Thymus (tissue), 14 donors: ENCODE measurements around the gene DHX32. TPM values are rescaled to one million over a fixed set of nuclear protein-coding genes. Genes with fewer than 3 reads are reported as not detected.
"Not testable (repeated sequence)": the region's sequence is repeated elsewhere in the genome, so short reads cannot be mapped to it uniquely, and the experiment has no call there.

Source experiments
- DNase-seq, 9 donors: peaks; one replicate each; pipeline ENCODE4 v3.0.0-alpha.2; 2013; ENCODE audit warnings: low spot score in 9 of 9, low read depth in 6 of 9, missing footprints in 1 of 9
- H3K27ac ChIP-seq, 2 donors: one replicate each; pipeline ENCODE4 v1.5.1; 2013; ENCODE audit warnings: control low read depth in 1 of 2, low read depth in 1 of 2, low read length in 1 of 2, mild to moderate bottlenecking in 1 of 2, moderate library complexity in 1 of 2
- H3K27me3 ChIP-seq, 2 donors: one replicate each; pipeline ENCODE4 v1.5.1; 2013; ENCODE audit warnings: low read length in 1 of 2; ENCODE audit not compliant: control insufficient read depth in 2 of 2, insufficient read depth in 1 of 2
- H3K36me3 ChIP-seq, 2 donors: one replicate each; pipeline ENCODE4 v1.5.1; 2013; ENCODE audit warnings: low read length in 1 of 2, mild to moderate bottlenecking in 1 of 2, moderate library complexity in 1 of 2; ENCODE audit not compliant: control insufficient read depth in 2 of 2, insufficient read depth in 2 of 2
- H3K4me1 ChIP-seq, 2 donors: one replicate each; pipeline ENCODE4 v1.5.1; 2013; ENCODE audit warnings: low read length in 2 of 2; ENCODE audit not compliant: control insufficient read depth in 2 of 2, insufficient read depth in 2 of 2
- H3K4me3 ChIP-seq, 2 donors: one replicate each; pipeline ENCODE4 v1.5.1; 2013; ENCODE audit warnings: low read length in 2 of 2, control low read depth in 1 of 2, mild to moderate bottlenecking in 1 of 2
- H3K9me3 ChIP-seq, 2 donors: one replicate each; pipeline ENCODE4 v1.5.1; 2013; ENCODE audit warnings: low read length in 1 of 2, mild to moderate bottlenecking in 1 of 2; ENCODE audit not compliant: control insufficient read depth in 2 of 2, insufficient read depth in 1 of 2
- WGBS: extraction: QIAGEN DNeasy Blood & Tissue Kit; methylation state at CpG from one replicate; pipeline ENCODE4 v1.1.7; 2013; 5-methylcytosine and 5-hydroxymethylcytosine counted together
- long read RNA-seq, 10 donors: transcript quantifications; one replicate each; lab custom pipeline, GENCODE V29; 2026
- polyA plus RNA-seq: library from polyadenylated mRNA; stranded (reverse); fragments of 200-250 nt; gene quantifications from one replicate; pipeline ENCODE4 v1.2.3, GENCODE V29; 2013
- total RNA-seq: library from RNA; stranded (reverse); fragments of 120-200 nt; gene quantifications from one replicate; pipeline ENCODE4 v1.2.4, GENCODE V29; 2013
- donor health status: healthy.

Gene DHX32, protein sequence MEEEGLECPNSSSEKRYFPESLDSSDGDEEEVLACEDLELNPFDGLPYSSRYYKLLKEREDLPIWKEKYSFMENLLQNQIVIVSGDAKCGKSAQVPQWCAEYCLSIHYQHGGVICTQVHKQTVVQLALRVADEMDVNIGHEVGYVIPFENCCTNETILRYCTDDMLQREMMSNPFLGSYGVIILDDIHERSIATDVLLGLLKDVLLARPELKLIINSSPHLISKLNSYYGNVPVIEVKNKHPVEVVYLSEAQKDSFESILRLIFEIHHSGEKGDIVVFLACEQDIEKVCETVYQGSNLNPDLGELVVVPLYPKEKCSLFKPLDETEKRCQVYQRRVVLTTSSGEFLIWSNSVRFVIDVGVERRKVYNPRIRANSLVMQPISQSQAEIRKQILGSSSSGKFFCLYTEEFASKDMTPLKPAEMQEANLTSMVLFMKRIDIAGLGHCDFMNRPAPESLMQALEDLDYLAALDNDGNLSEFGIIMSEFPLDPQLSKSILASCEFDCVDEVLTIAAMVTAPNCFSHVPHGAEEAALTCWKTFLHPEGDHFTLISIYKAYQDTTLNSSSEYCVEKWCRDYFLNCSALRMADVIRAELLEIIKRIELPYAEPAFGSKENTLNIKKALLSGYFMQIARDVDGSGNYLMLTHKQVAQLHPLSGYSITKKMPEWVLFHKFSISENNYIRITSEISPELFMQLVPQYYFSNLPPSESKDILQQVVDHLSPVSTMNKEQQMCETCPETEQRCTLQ
- total RNA-seq (13.6 TPM), polyA plus RNA-seq (18.3 TPM)
- long read RNA-seq, donor 1: 0 reads
- long read RNA-seq, donor 2: 0 reads
- long read RNA-seq, donor 3, partial matches to known transcripts: 72 of 72 reads
- long read RNA-seq, donor 3, other reads (novel, unspliced or antisense): 0 of 72 reads
- long read RNA-seq, donor 4, partial matches to known transcripts: 31 of 31 reads
- long read RNA-seq, donor 4, other reads (novel, unspliced or antisense): 0 of 31 reads
- long read RNA-seq, donor 5, partial matches to known transcripts: 5 of 5 reads
- long read RNA-seq, donor 5, other reads (novel, unspliced or antisense): 0 of 5 reads
- long read RNA-seq, donor 6: 0 reads
- long read RNA-seq, donor 7, partial matches to known transcripts: 174 of 281 reads
- long read RNA-seq, donor 7, other reads (novel, unspliced or antisense): 107 of 281 reads
- long read RNA-seq, donor 8, partial matches to known transcripts: 14 of 14 reads
- long read RNA-seq, donor 8, other reads (novel, unspliced or antisense): 0 of 14 reads
- long read RNA-seq, donor 9: 0 reads
- long read RNA-seq, donor 10: 0 reads

DNA sequence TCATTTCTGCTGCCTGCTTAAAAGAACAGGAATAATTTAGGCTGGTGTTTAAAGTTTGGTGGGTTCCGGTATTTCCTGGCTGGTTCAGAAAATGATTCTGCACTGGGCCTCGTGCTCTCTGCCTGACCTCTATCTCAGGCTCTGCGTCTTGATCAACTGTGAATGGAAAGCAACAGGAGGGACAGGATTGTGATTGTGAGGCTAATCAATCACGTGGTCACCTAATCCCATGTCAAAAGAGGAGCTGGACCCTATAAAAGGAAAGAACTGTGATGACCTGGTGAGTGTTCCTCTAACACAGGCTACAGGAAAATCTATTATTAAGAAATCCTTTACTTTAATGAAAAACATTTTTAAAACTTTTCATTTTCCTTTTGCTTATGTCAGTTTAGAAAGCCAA, at the start of gene DHX32:
TSS of gene DHX32 (minus strand) at position 101 of the 400 bp plus-strand sequence. CDS start 468 bp downstream, outside the sequence.
- H3K9me3 ChIP-seq: peaks cover 0 to 1% of the 10 kb centered on the region in 2 donors
- no peaks in the 10 kb centered on the region for H3K27me3 ChIP-seq
- no peak within 1 kb of the TSS for H3K27ac ChIP-seq
- WGBS: 85% methylated on average over 4 of the region's 4 CpGs
- no peak for DNase-seq
- H3K4me3 ChIP-seq: no peak within 1 kb of the TSS
- H3K4me1 ChIP-seq: no peaks in the 10 kb centered on the region
- no peaks in the 10 kb centered on the region for H3K36me3 ChIP-seq

DNA sequence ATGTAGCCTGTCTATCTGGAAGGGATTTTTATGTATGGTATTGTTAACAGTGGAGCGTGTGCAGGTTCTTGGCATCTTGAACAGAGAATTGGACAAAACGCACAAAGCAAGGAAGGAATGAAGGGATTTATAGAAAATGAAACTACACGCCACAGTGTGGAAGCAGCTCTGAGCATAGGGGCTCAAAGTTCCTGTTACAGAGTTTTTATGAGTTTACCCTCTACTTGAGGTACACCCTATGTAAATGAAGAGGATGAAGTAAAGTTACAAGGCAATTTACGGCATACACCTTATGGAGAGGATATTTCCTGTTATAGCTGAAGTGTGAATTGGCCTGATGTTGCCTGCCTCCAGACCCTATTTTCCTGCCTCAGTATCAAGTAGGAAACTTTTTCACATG, 48.5 kb upstream of the DHX32 start:
- H3K4me1 ChIP-seq: no peaks in the 10 kb centered on the region
- no peaks in the 10 kb centered on the region for H3K36me3 ChIP-seq
- DNase-seq: no peak
- WGBS: 95% methylated on average over 4 of the region's 4 CpGs
- H3K27me3 ChIP-seq: no peaks in the 10 kb centered on the region
- no peak overlapping the region for H3K27ac ChIP-seq
- no peak overlapping the region for H3K4me3 ChIP-seq
- H3K9me3 ChIP-seq: no peaks in the 10 kb centered on the region

DNA sequence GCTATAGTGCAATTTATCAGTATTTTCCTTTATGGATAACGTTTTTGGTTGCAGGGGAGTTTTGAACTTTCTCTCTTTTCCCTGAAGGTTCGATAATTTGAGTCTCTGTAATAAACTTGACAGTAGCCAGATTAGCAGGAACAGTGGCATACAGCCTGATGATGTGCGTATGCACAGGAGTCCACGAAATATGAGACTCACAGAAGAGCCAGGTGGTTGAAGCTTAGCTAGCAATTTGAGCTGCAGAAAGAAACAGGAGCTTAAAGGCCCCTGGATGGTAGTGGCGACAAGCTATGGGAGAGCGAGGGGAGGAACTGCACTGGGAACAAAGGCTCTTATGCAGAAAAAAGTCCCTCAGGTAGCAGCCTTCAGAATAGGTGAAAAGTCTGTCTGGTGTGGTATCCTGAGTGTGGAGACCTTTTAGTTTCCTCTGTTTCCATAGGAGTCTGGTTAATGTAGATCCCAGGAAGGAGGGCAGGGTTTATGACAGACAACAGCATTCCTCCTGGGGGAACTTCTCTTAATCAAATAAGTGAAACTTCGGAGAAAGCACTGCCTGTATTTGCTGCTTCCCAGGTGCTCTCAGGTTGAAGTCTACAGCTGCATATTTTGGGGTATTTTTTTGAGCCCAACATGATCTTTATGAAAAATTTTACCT, 48.0 kb upstream of the DHX32 start:
- Histone ChIP-seq H3K27me3 (no peaks in the 10 kb centered on the region), H3K4me3 (no peak overlapping the region), H3K36me3 (no peaks in the 10 kb centered on the region), H3K27ac (no peak overlapping the region), H3K4me1 (no peaks in the 10 kb centered on the region), H3K9me3 (no peaks in the 10 kb centered on the region)
- DNase-seq: no peak
- 94% methylated on average over 7 of the region's 7 CpGs for WGBS

DNA sequence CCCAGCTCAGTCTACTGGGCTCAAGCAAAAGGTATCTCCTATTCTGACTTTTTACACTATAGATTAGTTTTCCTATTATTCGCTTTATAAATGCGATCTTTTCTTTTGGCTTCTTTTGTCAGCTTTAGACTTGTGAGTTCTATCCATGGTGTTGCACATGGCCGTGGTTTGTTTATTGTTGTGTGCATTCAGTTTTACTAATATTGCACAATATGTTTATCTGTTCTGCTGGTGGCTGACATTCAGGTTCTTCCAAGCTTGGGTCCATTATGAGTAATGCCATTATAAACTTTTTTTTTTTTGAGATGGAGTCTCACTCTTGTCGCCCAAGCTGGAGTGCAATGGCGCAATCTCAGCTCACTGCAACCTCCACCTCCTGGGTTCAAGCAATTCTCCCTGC, 46.2 kb upstream of the DHX32 start:
- H3K27ac ChIP-seq, H3K4me1 ChIP-seq, H3K9me3 ChIP-seq, DNase-seq, H3K36me3 ChIP-seq, H3K27me3 ChIP-seq, H3K4me3 ChIP-seq: not testable (repeated sequence)
- 91% methylated on average over 5 of the region's 5 CpGs for WGBS

DNA sequence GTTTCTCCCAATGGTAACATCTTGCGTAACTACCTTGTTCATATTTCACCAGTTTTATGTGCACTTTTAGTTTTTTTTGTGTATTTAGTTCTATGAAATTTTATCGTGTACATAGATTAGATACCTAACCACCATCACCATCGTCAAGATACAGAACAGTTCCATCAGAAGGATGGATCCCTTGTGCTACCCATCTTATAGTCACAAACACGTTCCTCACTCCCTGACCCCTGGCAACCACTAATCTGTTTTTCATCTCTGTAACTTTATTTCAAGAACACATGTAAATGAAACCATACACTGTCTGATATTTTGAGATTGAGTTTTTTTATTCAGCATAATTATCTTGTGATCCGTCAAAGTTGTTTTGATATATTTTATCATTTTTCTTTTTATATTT, 45.2 kb upstream of the DHX32 start:
- H3K4me3 ChIP-seq: no peak overlapping the region
- H3K36me3 ChIP-seq: no peaks in the 10 kb centered on the region
- H3K27ac ChIP-seq: no peak overlapping the region
- no peaks in the 10 kb centered on the region for H3K9me3 ChIP-seq
- no peaks in the 10 kb centered on the region for H3K4me1 ChIP-seq
- WGBS: 67% methylated on average over 5 of the region's 5 CpGs
- H3K27me3 ChIP-seq: no peaks in the 10 kb centered on the region
- DNase-seq: no peak

DNA sequence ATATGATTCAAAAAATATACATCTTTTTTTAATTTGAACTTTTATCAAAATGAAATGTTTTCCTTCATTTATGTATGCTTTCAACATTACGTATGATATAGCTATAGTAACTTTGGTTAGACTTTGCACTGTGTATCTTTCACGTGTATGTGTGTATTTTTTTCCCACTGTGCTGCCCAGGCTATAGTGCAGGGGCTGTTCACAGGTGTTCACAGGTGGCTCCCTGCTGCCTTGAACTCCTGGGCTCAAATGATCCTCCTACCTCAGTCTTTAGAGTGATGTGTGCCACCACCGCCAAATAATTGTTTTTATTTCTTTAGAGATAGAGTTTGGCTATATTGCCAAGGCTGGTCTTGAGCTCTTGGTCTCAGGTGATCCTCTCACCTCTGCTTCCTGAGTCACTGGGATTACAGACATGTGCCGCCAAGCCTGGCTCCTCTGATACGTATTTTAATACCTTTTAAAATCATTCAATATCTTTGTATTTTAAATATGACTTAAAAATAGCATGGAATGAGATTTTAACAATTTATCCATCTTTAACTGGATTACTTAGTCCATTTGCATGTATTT, 44.3 kb upstream of the DHX32 start:
- H3K4me1 ChIP-seq: no peaks in the 10 kb centered on the region
- DNase-seq: no peak
- 90% methylated on average over 5 of the region's 5 CpGs for WGBS
- no peak overlapping the region for H3K27ac ChIP-seq
- no peaks in the 10 kb centered on the region for H3K27me3 ChIP-seq
- no peaks in the 10 kb centered on the region for H3K9me3 ChIP-seq
- H3K36me3 ChIP-seq: no peaks in the 10 kb centered on the region
- no peak overlapping the region for H3K4me3 ChIP-seq

DNA sequence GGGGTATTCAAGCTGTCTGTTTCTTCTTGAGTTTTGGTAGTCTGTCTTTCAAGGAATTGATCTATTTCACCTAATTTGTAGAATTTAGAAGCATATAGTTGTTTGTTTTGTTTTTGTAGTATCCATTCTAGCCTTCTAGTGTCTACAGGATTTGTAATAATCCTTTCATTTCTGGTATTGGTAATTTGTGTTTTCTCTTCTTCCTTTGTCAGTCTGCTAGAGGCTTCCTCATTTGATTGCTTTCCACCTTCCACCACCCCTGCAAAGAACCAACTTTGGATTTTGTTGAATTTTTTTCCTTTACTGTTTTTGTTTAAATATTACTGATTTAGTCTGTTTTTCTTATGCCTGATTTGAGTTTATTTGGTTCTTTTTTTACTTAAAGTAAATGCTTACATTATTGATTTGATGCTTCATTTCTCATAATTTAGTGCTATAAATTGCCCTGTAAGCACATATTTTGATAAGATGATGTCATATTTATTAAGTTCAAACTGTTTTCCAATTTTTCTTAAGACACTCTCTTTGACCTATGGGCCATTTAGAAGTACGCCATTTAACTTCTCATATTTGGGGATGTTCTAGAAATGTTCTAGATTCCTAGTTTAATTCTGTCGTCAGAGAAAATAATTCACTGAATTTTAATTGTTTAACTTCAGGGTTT, 40.7 kb upstream of the DHX32 start:
- H3K27ac ChIP-seq, H3K4me1 ChIP-seq, H3K4me3 ChIP-seq, DNase-seq, H3K27me3 ChIP-seq, H3K36me3 ChIP-seq, H3K9me3 ChIP-seq: not testable (repeated sequence)
- 97% methylated on average over 2 of the region's 2 CpGs for WGBS

DNA sequence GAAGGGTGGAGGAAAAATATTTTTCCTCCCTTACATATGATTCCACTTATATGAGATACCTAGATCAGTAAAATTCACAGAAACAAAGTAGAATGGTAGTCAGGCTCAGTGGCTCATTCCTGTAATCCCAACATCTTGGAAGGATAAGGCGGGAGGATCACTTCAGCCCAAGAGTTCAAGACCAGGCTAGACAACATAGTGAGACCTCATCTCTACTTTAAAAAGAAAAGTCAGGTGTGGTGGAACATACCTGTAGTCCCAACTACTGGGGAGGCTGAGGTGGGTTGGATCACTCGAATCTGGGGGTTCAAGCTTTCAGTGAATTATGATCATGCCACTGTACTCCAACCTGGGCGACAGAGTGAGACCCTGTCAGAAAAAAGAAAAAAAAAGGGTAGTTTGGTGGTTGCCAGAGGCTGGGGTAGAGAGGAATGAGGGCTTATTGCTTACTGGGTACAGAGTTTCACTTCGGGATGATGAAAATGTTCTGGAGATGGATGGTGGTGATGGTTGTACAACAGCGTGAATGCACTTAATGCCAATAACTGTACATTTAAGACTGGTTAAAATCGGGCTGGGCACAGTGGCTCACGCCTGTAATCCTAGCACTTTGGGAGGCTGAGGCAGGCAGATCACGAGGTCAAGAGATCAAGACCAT, 36.7 kb upstream of the DHX32 start:
- H3K27ac ChIP-seq, H3K9me3 ChIP-seq, H3K4me3 ChIP-seq, H3K4me1 ChIP-seq, DNase-seq, H3K36me3 ChIP-seq, H3K27me3 ChIP-seq: not testable (repeated sequence)
- 92% methylated on average over 8 of the region's 8 CpGs for WGBS
